IMR-90 (cell line): ENCODE measurements around the gene DENND1A.

Experiments used
- BHLHE40 ChIP-seq: fragments of 150-350 bp; IDR thresholded peaks from 2 replicates; pipeline ENCODE4 v1.6.1; 2016; ENCODE audit warnings: mild to moderate bottlenecking, low read depth, low read length
- POLR2A ChIP-seq: IDR thresholded peaks from 2 replicates; pipeline ENCODE4 v1.6.1; 2012; ENCODE audit warnings: mild to moderate bottlenecking, low read depth, low read length
- RAD21 ChIP-seq: IDR thresholded peaks from 2 replicates; pipeline ENCODE4 v1.6.1; 2012; ENCODE audit warnings: low read length, improper control_type of control experiment
- RCOR1 ChIP-seq: IDR thresholded peaks from 2 replicates; pipeline ENCODE4 v1.6.1; 2012; ENCODE audit warnings: mild to moderate bottlenecking, low read length, improper control_type of control experiment; ENCODE audit not compliant: insufficient replicate concordance
- TF ChIP-seq, protein P1 (sequence below): conservative IDR thresholded peaks from 2 replicates; pipeline ENCODE4 v1.5.1; 2012; ENCODE audit warnings: mild to moderate bottlenecking, low read depth, low read length, improper control_type of control experiment
- TF ChIP-seq, protein P2 (sequence below): fragments of 150-350 bp; IDR thresholded peaks from 2 replicates; pipeline ENCODE4 v1.6.1; 2016; ENCODE audit warnings: low read depth, mild to moderate bottlenecking, low read length, moderate library complexity, borderline replicate concordance

DNA sequence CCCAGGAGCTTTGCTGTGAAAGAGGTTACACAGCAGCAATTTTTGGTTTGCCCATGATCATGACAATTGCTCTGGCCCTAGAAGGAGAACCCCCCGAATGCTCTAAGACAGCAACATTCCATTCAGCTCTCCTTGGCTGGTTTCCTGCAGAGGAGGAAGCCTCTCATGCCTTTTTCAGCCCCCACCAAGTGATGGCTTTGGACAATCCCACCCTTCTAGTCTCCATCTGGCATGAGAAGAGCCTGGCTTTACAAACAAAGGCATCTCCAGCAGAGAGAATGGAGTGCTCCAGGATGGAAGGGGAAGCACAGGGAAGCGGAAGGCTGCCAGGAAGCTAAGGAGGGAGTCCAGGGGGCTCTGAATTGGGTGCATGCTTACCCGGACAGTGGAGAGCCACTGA is 475.6 kb downstream of the DENND1A start:
- no peak for TF ChIP-seq RAD21
- TF ChIP-seq POLR2A: no peak
- no peak for TF ChIP-seq BHLHE40
- TF ChIP-seq, protein P1, sequence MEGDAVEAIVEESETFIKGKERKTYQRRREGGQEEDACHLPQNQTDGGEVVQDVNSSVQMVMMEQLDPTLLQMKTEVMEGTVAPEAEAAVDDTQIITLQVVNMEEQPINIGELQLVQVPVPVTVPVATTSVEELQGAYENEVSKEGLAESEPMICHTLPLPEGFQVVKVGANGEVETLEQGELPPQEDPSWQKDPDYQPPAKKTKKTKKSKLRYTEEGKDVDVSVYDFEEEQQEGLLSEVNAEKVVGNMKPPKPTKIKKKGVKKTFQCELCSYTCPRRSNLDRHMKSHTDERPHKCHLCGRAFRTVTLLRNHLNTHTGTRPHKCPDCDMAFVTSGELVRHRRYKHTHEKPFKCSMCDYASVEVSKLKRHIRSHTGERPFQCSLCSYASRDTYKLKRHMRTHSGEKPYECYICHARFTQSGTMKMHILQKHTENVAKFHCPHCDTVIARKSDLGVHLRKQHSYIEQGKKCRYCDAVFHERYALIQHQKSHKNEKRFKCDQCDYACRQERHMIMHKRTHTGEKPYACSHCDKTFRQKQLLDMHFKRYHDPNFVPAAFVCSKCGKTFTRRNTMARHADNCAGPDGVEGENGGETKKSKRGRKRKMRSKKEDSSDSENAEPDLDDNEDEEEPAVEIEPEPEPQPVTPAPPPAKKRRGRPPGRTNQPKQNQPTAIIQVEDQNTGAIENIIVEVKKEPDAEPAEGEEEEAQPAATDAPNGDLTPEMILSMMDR: no peak
- TF ChIP-seq, protein P2, sequence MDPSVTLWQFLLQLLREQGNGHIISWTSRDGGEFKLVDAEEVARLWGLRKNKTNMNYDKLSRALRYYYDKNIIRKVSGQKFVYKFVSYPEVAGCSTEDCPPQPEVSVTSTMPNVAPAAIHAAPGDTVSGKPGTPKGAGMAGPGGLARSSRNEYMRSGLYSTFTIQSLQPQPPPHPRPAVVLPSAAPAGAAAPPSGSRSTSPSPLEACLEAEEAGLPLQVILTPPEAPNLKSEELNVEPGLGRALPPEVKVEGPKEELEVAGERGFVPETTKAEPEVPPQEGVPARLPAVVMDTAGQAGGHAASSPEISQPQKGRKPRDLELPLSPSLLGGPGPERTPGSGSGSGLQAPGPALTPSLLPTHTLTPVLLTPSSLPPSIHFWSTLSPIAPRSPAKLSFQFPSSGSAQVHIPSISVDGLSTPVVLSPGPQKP: no peak
- TF ChIP-seq RCOR1: no peak
